Panc1 (cell line): Measurements from ENCODE around the gene BRCA1. TPM values are rescaled to one million over a fixed set of nuclear protein-coding genes. Genes with fewer than 3 reads are reported as not detected.

Experiments used
- ATAC-seq: fragments of 200-7000 bp; cut with Tn5 transposase; 2 replicates; pipeline ENCODE4 v1.9.1; 2020; ENCODE audit warnings: mild to moderate bottlenecking, moderate library complexity
- BruUV-seq: library from RNA; stranded (reverse); fragments of 400-500 nt; replicated peaks from 2 replicates; lab custom pipeline; 2021; lab: Mats Ljungman, UMichigan
- CTCF ChIA-PET: fragments of 300-600 bp; sonication (Branson Sonifier 250); formaldehyde crosslinking; loops from one replicate; lab custom pipeline; 2022; ENCODE audit warnings: antibody characterized with exemption; lab: Charles Lee
- POLR2A ChIA-PET: fragments of 300-600 bp; sonication (Branson Sonifier 250); formaldehyde crosslinking; loops from one replicate; lab custom pipeline; 2022; ENCODE audit warnings: antibody characterized with exemption; lab: Charles Lee
- DNase-seq: peaks from one replicate; pipeline ENCODE4 v3.0.0-alpha.2; 2010; ENCODE audit warnings: low read depth, low spot score
- H3K27ac ChIP-seq: 2 replicates; pipeline ENCODE4 v1.5.1; 2011; ENCODE audit warnings: mild to moderate bottlenecking, low read length, inconsistent platforms
- H3K27me3 ChIP-seq: fragments of 200-500 bp; sonication (Bioruptor generic); 2 replicates; pipeline ENCODE4 v1.6.0; 2014; ENCODE audit warnings: low read length, inconsistent platforms; ENCODE audit not compliant: control insufficient read depth, insufficient read depth
- H3K36me3 ChIP-seq: fragments of 200-500 bp; sonication (Bioruptor generic); 2 replicates; pipeline ENCODE4 v1.5.1; 2014; ENCODE audit warnings: inconsistent platforms, mild to moderate bottlenecking, low read length, moderate library complexity; ENCODE audit not compliant: control insufficient read depth, insufficient read depth
- H3K4me1 ChIP-seq: 2 replicates; pipeline ENCODE4 v1.5.1; 2011; ENCODE audit warnings: inconsistent platforms, mild to moderate bottlenecking, low read length, moderate library complexity; ENCODE audit not compliant: control insufficient read depth, insufficient read depth
- H3K4me3 ChIP-seq, 2 experiments: 2 replicates each; pipeline ENCODE4 v1.5.1; 2011 to 2012; ENCODE audit warnings: low read depth in 2 of 2, low read length in 2 of 2, mild to moderate bottlenecking in 2 of 2, inconsistent platforms in 1 of 2, moderate library complexity in 1 of 2
- H3K9me3 ChIP-seq: fragments of 200-500 bp; sonication (Bioruptor generic); 2 replicates; pipeline ENCODE4 v1.5.1; 2014; ENCODE audit warnings: low read depth, mild to moderate bottlenecking, inconsistent platforms, low read length, moderate library complexity; ENCODE audit not compliant: control insufficient read depth, insufficient read depth
- POLR2AphosphoS5 ChIP-seq: IDR thresholded peaks from 2 replicates; pipeline ENCODE4 v1.6.1; 2012; ENCODE audit warnings: mild to moderate bottlenecking, low read depth, low read length, moderate library complexity
- SIN3A ChIP-seq: IDR thresholded peaks from 2 replicates; pipeline ENCODE4 v1.6.1; 2012; ENCODE audit warnings: low read depth, mild to moderate bottlenecking, low read length, moderate library complexity, borderline replicate concordance; ENCODE audit not compliant: insufficient read depth
- TCF7L2 ChIP-seq: IDR thresholded peaks from 2 replicates; pipeline ENCODE4 v1.6.1; 2011; ENCODE audit warnings: mild to moderate bottlenecking, low read depth, low read length, inconsistent platforms
- in situ Hi-C: cut with HindIII; loops from 2 replicates; pipeline ENCODE4 v1.10.0; 2016; ENCODE audit warnings: low sequenced_read_pairs, low pct_unique_long_range_greater_than_20kb
- intact Hi-C: fragments of 100-400 bp; cut with micrococcal nuclease; formaldehyde crosslinking; loops from one replicate; pipeline ENCODE4 v1.10.0; 2022; ENCODE audit not compliant: unreplicated experiment
- total RNA-seq: library from RNA; stranded (reverse); gene quantifications from one replicate; pipeline ENCODE4 v1.2.1, GENCODE V29; 2021; ENCODE audit not compliant: unreplicated experiment
- TF ChIP-seq, protein P1 (sequence below): fragments of 450-650 bp; IDR thresholded peaks from 2 replicates; pipeline ENCODE4 v1.5.1; 2017; ENCODE audit warnings: mild to moderate bottlenecking
- TF ChIP-seq, protein P2 (sequence below), 2 experiments: IDR thresholded peaks; 2 replicates each; pipeline ENCODE4 v1.6.1; 2011 to 2012; ENCODE audit warnings: low read depth in 2 of 2, control low read depth in 1 of 2, low read length in 1 of 2, mild to moderate bottlenecking in 1 of 2, moderate library complexity in 1 of 2; ENCODE audit not compliant: insufficient read depth in 1 of 2

BRCA1 gene
- total RNA-seq, 1 experiment from 2014 or later, result 29.9 TPM

DNA sequence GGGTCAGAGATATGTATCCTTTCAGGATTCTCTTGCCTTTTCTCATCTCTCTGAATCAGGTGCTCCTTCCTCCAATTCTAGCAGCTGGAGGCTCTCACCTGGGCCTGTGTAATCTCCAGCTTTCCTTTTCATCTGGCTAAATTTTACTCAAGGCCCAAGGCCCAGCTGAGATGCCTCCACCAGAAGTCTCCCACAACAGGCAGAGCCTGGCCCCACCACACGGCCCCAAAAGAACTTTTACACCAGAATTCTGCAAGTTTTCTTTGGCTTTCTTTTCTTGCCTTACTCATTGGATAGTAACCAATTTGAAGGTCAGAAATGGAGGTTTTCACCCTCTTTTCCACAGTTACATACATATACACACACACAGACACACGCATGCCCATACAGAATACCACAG is 85.5 kb downstream of the BRCA1 start:
- H3K9me3 ChIP-seq, result no peaks in the 10 kb centered on the region
- TF ChIP-seq, protein P1, sequence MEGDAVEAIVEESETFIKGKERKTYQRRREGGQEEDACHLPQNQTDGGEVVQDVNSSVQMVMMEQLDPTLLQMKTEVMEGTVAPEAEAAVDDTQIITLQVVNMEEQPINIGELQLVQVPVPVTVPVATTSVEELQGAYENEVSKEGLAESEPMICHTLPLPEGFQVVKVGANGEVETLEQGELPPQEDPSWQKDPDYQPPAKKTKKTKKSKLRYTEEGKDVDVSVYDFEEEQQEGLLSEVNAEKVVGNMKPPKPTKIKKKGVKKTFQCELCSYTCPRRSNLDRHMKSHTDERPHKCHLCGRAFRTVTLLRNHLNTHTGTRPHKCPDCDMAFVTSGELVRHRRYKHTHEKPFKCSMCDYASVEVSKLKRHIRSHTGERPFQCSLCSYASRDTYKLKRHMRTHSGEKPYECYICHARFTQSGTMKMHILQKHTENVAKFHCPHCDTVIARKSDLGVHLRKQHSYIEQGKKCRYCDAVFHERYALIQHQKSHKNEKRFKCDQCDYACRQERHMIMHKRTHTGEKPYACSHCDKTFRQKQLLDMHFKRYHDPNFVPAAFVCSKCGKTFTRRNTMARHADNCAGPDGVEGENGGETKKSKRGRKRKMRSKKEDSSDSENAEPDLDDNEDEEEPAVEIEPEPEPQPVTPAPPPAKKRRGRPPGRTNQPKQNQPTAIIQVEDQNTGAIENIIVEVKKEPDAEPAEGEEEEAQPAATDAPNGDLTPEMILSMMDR, result no peak
- TF ChIP-seq SIN3A, result no peak
- H3K36me3 ChIP-seq, result no peaks in the 10 kb centered on the region
- CTCF ChIA-PET, result no interaction called here
- BruUV-seq, result no TSS peak
- POLR2A ChIA-PET, result no interaction called here
- H3K4me3 ChIP-seq, result no peak overlapping the region
- no peaks in the 10 kb centered on the region for H3K27me3 ChIP-seq
- intact Hi-C loops (no loop called here), in situ Hi-C loops (no loop called here)
- ATAC-seq, result no peak
- no peaks in the 10 kb centered on the region for H3K4me1 ChIP-seq
- DNase-seq, result no peak
- no peak overlapping the region for H3K27ac ChIP-seq

DNA sequence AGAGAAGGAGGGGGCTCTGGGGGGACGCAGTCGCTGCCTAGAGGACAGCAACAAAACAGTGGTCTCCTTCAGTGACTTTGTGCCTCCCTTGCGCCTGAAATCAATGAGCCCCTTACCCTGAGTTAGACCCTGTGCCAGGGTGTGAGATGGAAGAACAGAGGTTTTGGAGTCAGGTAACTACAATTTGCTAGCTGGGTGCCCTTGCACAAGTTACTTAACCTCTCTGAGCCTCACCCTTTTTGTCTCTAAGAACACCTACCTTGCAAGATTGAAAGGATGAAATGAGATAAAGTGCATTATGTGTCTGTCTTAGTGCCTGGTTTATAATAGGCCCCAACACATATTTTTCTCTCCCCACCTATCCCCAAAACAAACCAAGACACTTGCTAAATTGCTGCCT is 90.3 kb downstream of the BRCA1 start:
- DNase-seq (no peak), ATAC-seq (no peak)
- H3K36me3 ChIP-seq, result no peaks in the 10 kb centered on the region
- TF ChIP-seq TCF7L2 (no peak), POLR2AphosphoS5 (no peak), SIN3A (no peak)
- TF ChIP-seq, protein P1, result no peak
- TF ChIP-seq, protein P2, sequence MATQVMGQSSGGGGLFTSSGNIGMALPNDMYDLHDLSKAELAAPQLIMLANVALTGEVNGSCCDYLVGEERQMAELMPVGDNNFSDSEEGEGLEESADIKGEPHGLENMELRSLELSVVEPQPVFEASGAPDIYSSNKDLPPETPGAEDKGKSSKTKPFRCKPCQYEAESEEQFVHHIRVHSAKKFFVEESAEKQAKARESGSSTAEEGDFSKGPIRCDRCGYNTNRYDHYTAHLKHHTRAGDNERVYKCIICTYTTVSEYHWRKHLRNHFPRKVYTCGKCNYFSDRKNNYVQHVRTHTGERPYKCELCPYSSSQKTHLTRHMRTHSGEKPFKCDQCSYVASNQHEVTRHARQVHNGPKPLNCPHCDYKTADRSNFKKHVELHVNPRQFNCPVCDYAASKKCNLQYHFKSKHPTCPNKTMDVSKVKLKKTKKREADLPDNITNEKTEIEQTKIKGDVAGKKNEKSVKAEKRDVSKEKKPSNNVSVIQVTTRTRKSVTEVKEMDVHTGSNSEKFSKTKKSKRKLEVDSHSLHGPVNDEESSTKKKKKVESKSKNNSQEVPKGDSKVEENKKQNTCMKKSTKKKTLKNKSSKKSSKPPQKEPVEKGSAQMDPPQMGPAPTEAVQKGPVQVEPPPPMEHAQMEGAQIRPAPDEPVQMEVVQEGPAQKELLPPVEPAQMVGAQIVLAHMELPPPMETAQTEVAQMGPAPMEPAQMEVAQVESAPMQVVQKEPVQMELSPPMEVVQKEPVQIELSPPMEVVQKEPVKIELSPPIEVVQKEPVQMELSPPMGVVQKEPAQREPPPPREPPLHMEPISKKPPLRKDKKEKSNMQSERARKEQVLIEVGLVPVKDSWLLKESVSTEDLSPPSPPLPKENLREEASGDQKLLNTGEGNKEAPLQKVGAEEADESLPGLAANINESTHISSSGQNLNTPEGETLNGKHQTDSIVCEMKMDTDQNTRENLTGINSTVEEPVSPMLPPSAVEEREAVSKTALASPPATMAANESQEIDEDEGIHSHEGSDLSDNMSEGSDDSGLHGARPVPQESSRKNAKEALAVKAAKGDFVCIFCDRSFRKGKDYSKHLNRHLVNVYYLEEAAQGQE (IDR thresholded peaks at IDR 0.05; ENCODE audit: insufficient read depth in 1 of 2, low read depth in 2 of 2, low read length in 1 of 2), result no peak
- H3K4me3 ChIP-seq, result no peak overlapping the region
- no peaks in the 10 kb centered on the region for H3K4me1 ChIP-seq
- in situ Hi-C loops, result no loop called here
- no peaks in the 10 kb centered on the region for H3K9me3 ChIP-seq
- no TSS peak for BruUV-seq
- ChIA-PET CTCF (no interaction called here), POLR2A (no interaction called here)
- intact Hi-C loops, result no loop called here
- no peak overlapping the region for H3K27ac ChIP-seq
- no peaks in the 10 kb centered on the region for H3K27me3 ChIP-seq
